HFF-Myc (cell line): Measurements from ENCODE around the gene OR4M2.
"Not testable (repeated sequence)": the region's sequence is repeated elsewhere in the genome, so short reads cannot be mapped to it uniquely, and the experiment has no call there.

Experiments used
- DNase-seq: peaks from one replicate; pipeline ENCODE4 v3.0.0-alpha.2; 2011; ENCODE audit warnings: low read depth; ENCODE audit errors: extremely low read depth
- H3K4me3 ChIP-seq: replicated peaks from 2 replicates; pipeline ENCODE4 v1.5.1; 2011; ENCODE audit warnings: low read depth, mild to moderate bottlenecking, control low read depth, low read length

OR4M2 gene, protein sequence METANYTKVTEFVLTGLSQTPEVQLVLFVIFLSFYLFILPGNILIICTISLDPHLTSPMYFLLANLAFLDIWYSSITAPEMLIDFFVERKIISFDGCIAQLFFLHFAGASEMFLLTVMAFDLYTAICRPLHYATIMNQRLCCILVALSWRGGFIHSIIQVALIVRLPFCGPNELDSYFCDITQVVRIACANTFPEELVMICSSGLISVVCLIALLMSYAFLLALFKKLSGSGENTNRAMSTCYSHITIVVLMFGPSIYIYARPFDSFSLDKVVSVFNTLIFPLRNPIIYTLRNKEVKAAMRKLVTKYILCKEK

DNA sequence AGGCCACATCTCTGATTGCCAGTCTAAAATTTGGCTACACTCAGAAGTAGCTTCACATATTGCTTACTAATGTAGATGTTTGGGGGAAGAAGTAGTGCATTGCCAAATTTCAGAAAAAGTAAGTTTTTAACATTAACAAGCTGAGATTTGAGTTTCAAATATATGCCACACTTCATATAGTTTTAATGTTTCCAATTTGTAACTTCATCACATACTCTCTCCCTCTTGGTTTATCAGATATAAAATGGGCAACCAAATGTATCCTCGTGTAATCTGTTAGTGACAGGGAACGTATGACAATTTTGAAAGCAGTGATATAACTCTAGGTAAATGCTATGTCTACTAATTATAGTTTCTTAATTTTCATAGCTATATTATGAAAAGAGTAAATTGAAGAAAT is at the start of gene OR4M2:
Gene OR4M2, plus strand, starts transcription at position 301 of the 400 bp plus-strand sequence. Its CDS starts 98 bp downstream, at position 399.
- H3K4me3 ChIP-seq, DNase-seq: not testable (repeated sequence)

DNA sequence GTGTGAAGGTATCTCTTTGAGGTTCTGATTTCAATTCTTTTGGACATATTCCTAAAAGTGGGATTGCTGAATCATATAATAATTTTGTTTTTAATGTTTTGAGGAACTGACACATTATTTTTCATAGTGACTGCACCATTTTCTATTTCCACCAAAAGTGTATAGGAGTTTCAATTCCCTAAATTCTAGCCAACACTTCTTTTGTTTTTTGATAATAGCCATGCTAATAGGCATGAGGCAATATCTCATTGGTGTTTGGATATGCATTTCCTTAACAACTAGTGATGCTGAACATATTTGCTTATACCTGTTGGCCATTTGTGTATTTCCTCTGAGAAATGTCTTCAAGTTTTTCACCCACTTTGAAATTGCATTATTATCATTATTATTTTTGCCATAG is 11.1 kb upstream of the OR4M2 start:
- H3K4me3 ChIP-seq, DNase-seq: not testable (repeated sequence)

DNA sequence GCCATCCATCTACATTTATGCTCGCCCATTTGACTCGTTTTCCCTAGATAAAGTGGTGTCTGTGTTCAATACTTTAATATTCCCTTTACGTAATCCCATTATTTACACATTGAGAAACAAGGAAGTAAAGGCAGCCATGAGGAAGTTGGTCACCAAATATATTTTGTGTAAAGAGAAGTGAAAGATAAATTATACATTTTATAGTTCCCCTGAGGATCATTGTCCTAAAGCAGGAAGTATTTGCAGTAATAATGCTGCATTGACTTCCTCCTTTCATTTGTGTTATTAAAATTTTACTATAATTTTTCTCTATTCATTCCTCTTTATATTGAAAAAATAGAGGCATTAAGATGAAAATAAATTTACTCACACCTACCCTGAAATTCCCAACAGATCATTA is 1.1 kb downstream of the OR4M2 start:
- DNase-seq, H3K4me3 ChIP-seq: not testable (repeated sequence)

DNA sequence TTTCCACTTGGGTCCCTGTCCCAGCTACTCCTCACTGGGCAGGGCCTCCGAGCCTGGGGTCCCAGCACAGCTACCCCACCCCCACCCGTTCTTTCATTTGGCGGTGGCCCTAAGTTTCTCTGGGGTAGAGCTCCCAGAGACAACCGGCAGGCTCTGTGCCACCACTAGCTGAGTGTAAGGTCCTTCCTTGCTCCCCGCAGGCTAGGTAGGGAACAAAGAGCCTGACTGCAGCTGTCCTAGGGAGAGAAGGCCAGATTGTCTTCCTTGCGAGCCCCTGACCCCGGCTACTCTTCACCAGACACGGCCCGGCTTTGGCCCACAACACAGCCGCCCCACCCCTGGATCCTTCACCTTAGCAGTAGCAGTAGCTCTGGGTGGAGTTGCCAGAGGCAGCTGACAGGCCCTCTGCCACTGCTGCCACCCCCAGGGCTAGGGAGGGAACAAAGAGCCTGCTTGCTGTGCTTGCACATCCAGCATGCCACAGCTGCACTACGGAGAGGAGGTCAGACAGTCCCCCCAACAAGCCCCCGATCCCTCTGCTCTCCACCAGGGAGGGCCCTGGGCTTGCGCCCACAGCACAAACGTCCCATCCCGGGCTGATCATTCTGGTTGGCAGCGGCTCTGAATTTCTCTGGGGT is 18.4 kb downstream of the OR4M2 start:
- not testable (repeated sequence) for H3K4me3 ChIP-seq, DNase-seq

GRCh38 chr15:22099289-22099891 is 19.1 kb downstream of the OR4M2 start:
- not testable (repeated sequence) for DNase-seq, H3K4me3 ChIP-seq

DNA sequence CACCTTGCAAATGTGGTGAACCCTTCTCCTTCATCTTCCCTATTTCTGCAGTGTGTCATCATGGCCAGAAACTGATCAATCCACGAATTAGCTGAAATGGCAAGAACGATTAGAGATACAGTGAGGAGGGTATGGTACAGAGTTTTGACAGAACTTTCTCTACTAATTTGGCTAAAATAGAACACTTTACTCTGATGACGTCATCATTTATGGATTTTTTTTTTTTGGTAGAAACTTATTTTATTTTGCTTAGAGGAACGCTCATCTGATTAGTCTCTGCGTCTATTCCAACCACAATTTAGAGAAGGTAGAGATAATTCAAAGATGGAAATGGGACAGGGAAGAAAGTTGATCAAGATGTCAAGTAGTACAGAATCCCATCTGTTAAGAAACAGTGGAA is 41.7 kb downstream of the OR4M2 start:
- not testable (repeated sequence) for H3K4me3 ChIP-seq, DNase-seq
